ELR (cell line): Measurements from ENCODE around the gene SYNJ2.

Source experiments
- DNase-seq: peaks from one replicate; pipeline ENCODE4 v3.0.0-alpha.2; 2015; ENCODE audit warnings: low read depth

Gene SYNJ2

GRCh38 chr6:158013904-158014504 is 32.3 kb downstream of the SYNJ2 start:
- DNase-seq = no peak

GRCh38 chr6:158014505-158015187 is 33.0 kb downstream of the SYNJ2 start:
- DNase-seq = peak; percentile 41

- DNase-seq = no peak
Observed at GRCh38 chr6:158015188-158015506, 33.5 kb downstream of the SYNJ2 start.

GRCh38 chr6:158016571-158017383 is 35.1 kb downstream of the SYNJ2 start:
- DNase-seq = no peak

- no peak for DNase-seq
Observed at GRCh38 chr6:158017621-158018040, 36.0 kb downstream of the SYNJ2 start.

GRCh38 chr6:158018041-158018771 is 36.5 kb downstream of the SYNJ2 start:
- no peak for DNase-seq

- peak; percentile 53 for DNase-seq
Observed at GRCh38 chr6:158018851-158019361, 37.2 kb downstream of the SYNJ2 start.

- no peak for DNase-seq
Observed at GRCh38 chr6:158019416-158019815, 37.8 kb downstream of the SYNJ2 start.

- DNase-seq = no peak
Observed at GRCh38 chr6:158020272-158020711, 38.6 kb downstream of the SYNJ2 start.

GRCh38 chr6:158020811-158021210 is 39.1 kb downstream of the SYNJ2 start:
- no peak for DNase-seq

GRCh38 chr6:158021376-158021775 is 39.7 kb downstream of the SYNJ2 start:
- no peak for DNase-seq

GRCh38 chr6:158021814-158022748 is 40.4 kb downstream of the SYNJ2 start:
- DNase-seq = no peak

- no peak for DNase-seq
Observed at GRCh38 chr6:158022749-158023596, 41.3 kb downstream of the SYNJ2 start.

GRCh38 chr6:158023597-158023939 is 41.9 kb downstream of the SYNJ2 start:
- DNase-seq = no peak

- no peak for DNase-seq
Observed at GRCh38 chr6:158024566-158025297, 43.1 kb downstream of the SYNJ2 start.

GRCh38 chr6:158026054-158026900 is 44.6 kb downstream of the SYNJ2 start:
- DNase-seq = peak; percentile 97

GRCh38 chr6:158026901-158027589 is 45.4 kb downstream of the SYNJ2 start:
- no peak for DNase-seq
